Measurements from ENCODE around the gene RSU1.
A peak's percentile ranks its signal among the peaks of the same experiment; 100 is the strongest.

The RSU1 gene

DNA sequence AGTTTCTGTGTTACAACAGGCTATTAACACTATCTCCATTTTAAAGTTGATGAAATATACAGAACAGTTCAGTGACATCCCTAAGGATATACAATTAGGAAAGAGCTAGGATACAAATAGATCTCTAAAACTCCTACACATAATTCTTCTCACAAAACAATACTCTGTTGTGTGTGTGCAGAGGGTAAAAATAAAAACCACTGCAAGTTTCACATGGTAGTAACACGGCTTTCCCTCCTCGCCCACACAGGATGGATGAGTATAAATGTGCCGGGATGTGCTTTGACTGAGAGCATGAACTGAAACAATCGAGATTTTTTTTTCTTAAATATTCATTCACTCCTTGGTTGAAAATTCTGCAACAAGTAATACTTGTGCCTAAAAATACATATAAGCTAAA is 164.0 kb downstream of the RSU1 start:
- no peak for DNase-seq

DNA sequence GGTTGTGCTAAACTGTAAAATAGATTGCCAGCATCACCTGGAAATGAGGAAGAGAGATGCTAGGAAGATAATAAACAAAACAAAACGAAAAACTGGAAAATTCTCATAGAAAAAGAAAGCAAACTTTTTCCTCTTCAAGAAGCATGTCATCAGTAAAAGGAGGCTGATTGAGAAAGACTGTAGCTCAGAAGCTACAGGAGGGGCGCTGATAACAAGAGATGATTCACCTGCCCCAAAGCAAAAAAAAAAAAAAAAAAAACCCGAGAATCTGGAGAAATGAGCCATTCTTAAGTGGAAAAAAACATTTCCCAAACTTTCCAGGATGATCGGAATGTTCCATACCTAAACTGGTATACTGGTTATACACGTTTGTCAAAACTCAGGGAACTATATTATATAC is 165.1 kb downstream of the RSU1 start:
- DNase-seq, result peak in 1 of 2 experiments; percentile 14

DNA sequence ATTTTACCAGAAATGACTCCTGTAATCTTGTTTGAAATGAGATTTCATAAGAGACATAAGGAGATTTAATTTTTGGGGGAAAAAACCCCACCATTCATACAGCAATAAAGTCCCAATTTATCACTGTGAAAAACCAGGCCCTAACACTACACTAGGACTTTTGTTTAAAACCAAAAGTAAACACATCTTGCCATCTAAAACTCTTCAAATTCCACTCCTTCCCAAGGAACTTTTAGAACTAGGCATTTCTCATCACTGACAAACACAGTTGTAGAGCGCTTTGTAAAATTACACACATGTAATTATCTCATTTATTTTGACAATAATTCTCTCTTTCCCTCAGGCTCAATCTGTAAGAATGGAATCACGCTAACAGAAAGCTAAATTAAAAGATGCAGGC is 167.5 kb downstream of the RSU1 start:
- no peak for DNase-seq

DNA sequence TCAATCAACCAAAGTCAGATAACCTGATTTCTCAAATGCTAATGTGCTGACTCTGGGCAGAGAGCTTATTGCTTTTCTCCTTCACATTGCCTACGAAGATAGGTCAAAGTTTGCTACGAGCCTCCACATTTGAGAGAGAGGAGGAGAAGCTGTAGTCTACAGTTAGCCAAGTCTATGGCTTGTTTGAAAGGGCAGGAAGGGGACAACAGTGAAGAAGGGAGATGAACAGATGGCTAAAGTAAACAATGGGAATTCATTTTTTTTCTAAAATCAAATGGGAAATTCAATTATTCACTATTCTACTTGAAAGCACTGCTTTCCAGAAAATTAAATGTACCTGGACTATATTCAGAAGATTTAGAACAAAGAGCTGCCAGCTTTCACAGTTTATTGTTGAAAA is 168.9 kb downstream of the RSU1 start:
- no peak for DNase-seq

DNA sequence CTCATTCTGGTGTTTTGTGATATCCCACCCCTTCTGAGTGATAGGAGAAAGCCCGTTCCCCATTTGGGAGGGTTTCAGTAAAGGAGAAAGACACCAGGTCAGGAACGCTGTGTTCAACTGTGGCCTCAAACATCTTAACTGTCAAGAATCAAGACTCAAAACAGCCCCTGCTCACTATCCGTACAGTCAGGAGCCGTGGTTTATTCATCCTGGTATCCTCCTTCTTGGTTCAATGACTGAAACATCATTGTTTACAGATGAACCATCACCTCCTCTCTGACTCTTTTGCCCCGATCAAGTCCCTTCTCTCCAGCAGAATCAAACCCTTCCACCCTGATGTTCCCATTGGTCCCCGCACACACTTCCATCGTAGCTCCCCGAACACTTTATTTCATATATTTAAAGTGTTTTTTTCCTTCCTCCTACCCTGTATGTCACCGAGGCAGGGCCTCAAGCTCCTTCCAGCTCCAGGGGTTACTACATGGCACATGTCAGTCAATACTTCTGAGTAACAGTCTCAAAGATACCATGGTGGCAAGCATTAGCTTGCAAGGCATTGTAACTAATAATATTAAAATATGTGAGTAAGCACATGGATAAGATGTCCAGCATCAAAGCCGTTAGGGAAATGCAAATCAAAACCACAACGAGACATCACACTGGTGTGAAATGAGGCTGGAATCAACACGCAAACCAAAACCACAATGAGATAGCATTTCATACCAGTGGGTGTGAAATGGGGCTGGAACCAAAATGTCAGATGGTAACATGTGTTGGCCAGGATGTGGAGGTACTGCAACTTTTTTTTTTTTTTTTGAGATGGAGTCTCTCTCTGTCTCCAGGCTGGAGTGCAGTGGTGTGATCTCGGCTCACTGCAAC is 170.8 kb downstream of the RSU1 start:
- DNase-seq, result no peak

DNA sequence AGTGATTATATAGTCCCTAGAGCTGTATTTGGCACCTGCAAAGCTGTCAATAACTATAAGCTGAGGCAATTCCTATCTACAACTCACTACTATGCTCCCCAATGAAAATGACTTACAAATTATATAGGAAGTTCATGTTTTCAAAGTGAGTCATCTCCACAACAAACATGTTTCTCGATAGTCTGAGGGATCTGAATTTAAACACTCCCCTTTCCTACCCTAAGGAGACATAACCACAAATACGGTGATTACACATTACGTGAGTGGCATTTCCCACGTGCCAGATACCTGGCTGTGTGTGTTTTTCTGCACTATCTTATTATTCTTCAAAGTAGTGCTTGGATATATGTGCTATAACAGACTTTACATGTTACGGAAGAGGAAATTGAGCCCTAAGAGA is 173.1 kb downstream of the RSU1 start:
- peak in 1 of 2 experiments; percentile 57 for DNase-seq

DNA sequence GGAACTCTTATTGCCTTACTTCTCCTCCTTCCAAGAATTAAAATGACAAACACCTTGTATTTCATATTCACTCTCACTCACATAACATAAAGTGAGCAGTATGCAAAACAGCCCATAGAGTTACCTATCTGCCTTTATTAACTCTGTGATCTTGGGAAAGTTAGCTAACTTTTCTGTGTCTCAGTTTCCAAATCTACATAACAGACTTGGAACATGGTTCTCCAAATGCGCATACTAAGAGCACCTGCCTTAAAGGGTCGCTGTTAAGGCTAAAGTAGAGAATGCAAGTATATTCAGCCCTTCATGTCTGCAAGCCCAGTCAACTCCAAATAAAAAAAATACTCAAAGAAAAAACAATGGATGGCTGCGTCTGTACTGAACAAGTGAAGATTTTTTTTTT is 173.7 kb downstream of the RSU1 start:
- DNase-seq, result no peak

DNA sequence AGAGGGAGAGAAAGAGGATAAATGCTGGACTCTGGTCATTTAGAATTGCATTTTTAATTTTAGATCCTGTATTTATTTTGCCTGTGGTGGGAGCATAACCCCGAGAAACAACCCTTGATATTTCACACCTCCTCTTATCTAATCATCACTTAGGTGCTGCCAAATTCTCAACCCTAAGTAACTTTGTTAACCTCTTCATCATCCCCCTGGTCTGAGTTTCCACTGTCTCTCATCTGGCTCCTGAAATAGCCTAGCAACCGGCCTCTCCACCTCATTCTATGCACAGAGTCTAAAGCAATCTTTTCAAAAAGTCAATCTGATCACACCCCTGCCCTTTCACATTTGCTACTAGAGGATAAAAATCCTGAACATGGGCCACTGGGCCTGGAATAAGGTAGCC is 177.1 kb downstream of the RSU1 start:
- no peak for DNase-seq

DNA sequence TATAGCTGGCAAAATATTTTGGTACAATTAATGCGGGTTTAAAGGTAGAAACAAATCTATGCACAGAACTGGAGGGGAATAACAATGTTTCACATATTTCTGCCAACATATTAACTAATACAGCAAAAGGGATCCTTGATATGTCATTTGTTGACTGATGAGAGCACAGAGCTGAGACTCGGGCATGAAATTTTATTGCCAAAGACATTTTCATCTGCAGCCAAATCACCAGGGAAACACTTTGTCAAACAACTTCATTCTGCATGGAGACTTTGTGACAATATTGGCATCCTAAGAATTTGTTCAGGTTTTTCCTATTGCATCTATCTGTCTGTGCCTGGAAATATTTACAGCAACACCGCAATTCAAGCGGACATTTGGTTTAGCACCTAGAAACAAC is 177.8 kb downstream of the RSU1 start:
- no peak for DNase-seq

DNA sequence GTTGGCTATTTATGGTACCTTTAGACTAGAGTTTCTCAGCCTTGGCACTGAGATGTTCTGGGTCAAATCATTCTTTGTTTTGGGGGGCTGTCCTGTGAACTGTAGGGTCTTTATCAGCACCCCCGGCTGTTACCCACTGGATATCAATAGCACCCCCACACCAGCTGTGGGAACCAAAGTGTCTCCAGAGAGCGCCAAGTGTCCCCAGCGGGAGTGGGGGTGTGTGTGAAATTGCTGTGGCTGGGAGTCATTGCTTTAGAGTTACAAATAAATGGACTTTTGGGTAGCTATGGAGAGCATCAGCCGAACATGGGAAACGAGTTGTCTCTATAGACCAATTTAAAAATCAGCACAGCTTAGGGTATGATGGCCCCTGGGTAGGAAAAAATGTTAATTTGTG is 184.2 kb downstream of the RSU1 start:
- no peak for DNase-seq

DNA sequence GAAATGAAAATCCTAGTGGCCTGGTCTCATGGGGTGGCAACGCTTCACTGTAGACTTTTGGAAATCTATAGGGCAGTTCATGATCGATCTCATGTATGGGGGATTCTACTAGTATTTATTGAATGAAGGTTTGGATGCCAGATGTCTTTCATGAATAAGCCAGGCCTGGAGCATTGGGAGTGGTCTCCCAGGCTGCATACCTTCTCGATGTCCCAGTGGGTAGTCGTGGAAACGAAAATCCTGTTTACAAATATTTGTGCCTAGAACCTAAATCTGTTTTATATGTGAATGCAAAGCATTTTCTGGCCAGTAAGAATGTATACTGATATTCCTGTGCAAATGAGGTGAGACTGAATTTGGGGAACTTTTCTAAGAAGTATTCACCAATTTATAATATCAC is 190.5 kb downstream of the RSU1 start:
- DNase-seq, result no peak

DNA sequence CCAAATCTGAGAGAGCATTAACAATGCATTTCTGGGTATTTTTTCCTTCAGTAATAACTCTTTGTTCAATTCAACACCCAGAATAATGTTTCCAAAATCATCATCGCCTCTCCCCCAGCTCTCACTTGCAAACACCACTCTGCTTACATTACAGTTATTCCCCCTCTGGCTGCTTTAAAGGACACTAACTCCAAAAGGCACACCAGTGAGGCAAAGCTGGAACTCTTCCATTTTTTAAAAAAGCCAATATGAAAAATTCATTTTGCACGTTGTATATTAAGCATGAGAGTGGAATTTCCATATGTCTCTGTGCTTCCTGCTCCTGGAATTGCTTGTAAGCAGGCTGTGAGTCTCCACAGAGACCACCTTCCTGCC is 204.3 kb downstream of the RSU1 start:
- DNase-seq, result no peak

DNA sequence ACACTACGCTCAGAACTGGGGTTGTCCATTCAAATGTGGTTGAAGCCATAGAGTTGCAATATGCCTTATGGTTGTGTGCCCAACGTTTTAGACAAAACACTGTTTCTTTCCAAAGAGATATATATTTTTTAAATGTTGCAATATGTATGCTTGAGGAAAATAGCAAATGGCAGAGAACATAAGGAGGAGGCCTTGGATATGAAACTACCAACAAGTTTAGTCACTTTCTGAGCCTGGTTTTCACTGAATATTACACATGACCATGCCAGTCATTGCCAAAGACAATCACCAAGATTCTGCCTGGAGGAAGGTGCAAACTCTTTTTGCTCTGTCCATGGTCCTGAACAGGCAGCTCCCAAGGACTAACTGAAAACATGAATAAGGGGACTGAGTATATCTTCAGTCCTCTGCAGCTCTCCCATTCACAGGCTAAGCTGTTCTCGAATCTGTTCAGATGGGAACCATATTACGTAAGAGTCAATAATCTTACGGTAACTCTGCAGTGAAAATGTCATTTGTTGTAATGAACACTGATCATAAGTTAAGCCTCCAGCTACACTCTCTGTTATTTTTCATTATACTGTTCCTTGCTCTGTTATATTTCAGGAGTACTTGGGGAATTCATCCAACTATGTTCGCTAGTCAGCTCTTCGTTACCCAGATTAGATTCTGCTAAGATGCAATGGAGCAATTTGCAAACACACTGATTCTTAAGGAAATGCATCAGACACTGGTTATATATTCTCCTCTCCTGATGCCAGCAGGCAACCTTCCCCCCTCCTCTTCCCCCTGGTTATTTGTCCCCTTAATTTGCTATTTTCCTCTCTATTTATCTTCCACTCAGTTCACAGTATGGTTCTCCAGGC is 204.9 kb downstream of the RSU1 start:
- DNase-seq, result no peak

DNA sequence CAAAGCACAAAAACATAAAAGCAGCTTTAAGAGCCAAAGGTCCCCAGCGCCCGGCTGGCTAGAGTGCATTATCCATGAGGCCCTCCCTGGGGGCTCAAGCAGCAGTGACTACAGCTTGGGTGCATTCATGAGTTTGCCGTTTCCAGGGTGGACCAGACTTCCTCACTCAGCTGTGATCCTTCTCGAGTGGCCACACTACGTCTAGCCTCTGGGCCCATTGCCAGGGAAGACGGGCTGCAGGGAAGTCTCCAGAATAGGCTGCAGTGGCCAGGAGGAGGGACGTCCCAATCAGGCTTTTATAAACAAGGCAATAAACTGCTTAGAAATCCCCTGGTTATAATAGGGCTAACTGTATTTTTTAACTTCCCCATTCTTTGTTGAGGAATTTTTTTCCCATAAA is 206.2 kb downstream of the RSU1 start:
- no peak for DNase-seq

DNA sequence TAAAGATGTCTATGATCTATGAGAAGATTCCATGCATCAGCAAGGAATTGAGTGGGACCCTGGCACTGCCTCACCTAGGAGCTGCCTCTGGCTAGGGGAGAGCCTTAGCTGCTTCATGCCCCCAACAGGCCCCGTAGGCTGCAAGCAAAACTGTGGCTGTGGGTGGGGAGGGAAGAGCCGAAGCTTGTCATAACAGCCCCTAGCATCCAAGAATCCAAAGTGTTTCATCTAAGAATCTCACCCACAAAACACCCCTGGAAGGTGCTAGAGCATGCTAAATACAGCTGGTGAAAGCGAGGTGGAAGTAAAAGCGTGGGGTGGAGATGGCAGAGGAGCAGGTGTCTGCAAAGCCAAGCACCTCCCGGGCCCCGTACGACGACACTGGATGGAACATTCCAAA is 208.0 kb downstream of the RSU1 start:
- no peak for DNase-seq

DNA sequence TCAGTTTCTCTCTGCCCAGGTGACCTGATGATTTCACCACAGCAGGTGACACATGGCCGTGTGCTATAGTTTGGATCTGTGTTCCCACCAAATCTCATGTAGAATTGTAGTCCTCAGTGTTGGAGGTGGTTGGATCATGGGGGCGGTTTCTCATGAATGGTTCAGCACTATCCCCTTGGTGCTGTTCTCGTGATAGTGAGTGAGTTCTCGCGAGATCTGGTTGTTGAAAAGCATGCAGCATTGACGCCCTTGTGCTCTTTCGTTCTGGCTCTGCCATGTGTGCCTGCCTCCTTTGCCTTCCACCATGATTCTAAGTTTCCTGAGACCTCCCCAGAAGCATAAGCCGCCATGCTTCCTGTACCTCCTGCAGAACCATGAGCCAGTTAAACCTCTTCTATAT is 210.3 kb downstream of the RSU1 start:
- DNase-seq, result no peak

DNA sequence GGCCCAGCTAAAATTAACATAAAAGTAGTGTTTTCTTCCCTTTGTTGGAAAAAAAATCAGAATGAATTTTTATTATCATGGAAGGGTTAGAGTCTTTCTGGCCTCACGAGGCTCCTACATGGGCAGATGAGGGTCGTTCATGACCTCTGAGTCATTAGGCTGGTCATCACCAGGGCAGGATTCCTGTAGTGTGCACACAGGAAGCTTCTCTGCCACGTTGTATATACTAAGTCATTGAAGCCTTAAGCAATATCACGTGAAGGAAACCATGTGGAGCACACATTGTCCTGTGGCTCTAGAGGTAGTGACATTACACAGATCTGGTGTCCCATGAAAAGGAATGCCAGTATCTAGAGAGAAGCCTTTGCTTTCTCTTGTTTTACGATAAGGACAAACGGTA is 210.8 kb downstream of the RSU1 start:
- no peak for DNase-seq

DNA sequence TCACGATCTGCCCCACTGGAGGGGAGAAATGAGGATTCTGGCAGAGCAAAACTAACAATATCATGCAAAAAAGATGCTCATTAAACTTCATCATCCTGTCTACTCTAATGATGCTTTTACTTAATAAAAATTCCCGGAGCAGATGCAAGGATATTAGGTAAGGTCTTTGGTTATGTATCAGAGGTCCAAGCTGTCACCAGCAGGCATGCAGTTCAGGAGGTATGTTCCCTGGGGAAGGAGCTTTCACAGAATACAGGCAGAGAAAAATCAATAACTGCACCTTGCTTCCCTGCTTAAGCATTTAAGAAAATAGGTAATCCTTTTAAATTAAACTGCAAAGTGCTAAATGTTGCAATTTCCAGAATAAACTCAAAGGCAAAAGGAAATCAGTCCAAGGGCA is 213.9 kb downstream of the RSU1 start:
- DNase-seq, result no peak

DNA sequence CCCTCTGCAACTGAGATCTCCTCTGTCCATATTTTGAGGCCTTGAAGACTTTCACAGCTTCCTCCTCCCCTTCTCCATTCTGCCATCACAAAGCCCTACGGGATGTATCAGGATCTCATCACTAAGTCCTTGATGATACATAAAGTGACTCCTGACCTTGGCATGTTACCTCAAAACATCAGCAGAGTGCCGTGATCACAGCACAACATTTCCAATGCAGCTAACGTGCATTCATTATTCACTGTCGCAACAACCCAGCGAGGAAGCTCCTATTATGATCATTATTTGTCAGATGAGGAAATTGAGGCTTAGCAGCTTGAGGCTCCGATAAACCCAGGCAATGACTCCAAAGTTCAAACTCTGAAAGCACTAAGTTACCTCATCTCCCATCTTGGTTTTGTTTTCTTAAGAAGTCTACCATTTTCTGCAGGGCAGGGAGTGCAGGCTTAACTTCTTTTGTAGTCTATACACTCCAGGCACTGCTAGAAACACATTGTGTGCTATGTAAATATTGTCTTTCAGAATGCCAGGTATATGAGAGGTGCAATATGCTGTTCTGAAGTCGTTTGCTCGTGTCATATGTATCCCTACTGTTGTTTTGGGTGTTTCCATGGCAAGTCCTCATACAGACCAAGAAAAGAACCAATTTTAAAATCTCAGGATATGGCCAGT is 215.0 kb downstream of the RSU1 start:
- DNase-seq, result no peak

DNA sequence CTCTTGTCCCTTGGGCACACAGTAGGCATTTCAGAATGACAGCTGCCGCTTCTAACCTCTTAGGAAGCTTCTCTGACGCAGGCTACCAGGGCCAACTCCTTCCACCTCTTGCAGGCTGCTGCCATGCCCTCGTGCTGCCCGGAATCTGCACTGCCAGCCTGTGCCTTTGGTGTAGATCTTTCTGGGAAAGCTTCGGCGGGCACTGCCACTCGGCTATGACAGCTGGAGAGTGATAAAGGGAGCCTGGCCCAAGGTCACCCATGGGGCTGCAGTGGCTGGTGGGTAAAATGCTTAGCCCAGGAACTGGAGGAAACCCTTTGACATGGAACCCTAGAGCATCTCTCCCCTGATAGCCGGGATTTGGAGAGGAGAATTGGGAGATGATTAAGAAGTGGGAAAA is 217.6 kb downstream of the RSU1 start:
- no peak for DNase-seq

DNA sequence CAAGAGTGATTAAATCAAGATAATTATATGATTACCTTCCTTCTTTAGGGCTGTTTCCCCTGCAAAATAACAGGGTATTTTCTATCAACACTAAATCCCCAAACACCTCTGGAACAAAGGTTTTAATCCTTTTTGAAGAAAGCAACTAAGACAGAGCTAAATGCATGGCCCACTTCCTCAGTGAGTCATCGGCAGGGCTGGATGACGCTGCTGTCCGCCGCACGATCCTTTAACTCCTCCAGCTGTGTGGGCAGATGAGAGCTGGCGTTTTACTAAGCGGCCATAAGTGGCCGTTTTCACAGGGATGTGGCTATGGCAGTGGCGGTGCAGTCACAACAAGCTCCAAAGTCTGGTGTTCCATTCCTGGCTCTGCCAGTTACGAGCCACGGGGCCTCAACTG is 219.6 kb downstream of the RSU1 start:
- no peak for DNase-seq

DNA sequence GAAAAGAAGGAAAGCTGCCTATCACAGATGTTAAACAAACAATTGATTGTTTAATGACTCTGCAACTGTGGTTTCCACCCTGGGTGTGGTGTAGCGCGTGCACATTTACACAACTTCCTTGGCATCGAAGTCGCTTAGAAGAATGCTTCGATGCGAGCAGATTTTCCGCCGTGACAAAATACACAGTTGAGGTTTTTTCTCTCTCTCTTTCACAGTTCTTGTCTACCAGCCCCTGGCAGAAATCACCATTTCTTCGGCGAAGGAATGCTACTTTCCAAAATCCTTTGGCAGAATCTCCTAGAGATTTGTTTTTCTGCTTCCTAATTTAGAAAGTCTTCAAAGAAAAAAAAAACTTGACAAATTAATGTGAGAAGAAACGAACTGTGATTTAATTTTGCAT is 224.8 kb downstream of the RSU1 start:
- DNase-seq, result no peak

DNA sequence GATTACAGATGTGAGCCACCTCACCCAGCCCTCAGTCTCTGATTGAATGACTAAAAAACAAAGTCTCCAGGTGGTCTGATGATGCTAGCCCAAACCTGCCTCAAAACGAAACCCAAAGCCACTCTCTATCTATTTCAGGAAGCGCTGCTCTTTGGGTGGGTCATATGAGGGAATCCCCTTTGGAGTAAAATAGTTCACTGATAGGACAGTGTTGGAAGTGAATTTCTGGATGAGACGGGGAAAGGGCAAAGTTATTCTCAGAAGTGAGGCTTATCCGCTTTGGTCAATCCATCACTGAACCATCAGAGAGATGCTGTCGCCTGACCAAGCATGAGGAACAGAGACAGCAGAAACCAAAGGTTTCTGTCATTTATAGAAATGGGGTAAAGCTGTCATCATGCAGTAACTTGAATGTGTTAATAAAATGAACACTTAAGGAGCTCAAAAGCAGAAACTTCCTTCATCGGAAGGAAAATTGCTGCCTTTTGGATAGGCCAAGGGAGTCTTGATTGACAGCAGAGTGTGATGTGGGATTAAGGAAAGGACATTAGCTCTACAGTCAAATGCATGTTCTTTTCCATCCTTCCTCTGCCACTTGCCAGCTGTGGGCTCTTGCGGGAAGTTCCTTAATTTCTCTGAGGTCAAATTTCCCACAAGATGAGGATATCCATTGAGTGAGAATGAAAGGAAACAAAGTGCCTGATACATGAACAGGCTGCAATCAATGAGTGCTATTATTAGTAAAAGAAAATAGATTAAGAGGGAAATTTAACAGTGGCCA is 230.7 kb downstream of the RSU1 start:
- DNase-seq, result no peak
